Small intestine (tissue), 16 donors: ENCODE results near the gene VEGFC. TPM values are rescaled to one million over a fixed set of nuclear protein-coding genes. Genes with fewer than 3 reads are reported as not detected.

Experiments used
- DNase-seq, 2 donors: peaks; one replicate each; pipeline versions ENCODE4 v3.0.0 to v3.0.0-alpha.2; 2013
- FAIRE-seq: peaks from 2 replicates; lab custom pipeline; 2012; peaks lifted over from hg19 to GRCh38; lab: Jason Lieb, UNC
- H3K27ac ChIP-seq, 3 donors: one replicate each; pipeline ENCODE4 v1.5.1; 2013; ENCODE audit warnings: low read length in 2 of 3, mild to moderate bottlenecking in 2 of 3, control low read depth in 1 of 3, inconsistent platforms in 1 of 3, low read depth in 1 of 3, moderate library complexity in 1 of 3
- H3K27me3 ChIP-seq, 3 donors: one replicate each; pipeline ENCODE4 v1.6.1; 2013; ENCODE audit warnings: low read length in 3 of 3, inconsistent platforms in 1 of 3; ENCODE audit not compliant: control insufficient read depth in 3 of 3, insufficient read depth in 3 of 3
- H3K36me3 ChIP-seq, 3 donors: one replicate each; pipeline ENCODE4 v1.6.1; 2013; ENCODE audit warnings: low read length in 3 of 3, inconsistent platforms in 1 of 3, low read depth in 1 of 3, mild to moderate bottlenecking in 1 of 3, moderate library complexity in 1 of 3; ENCODE audit not compliant: control insufficient read depth in 3 of 3, insufficient read depth in 2 of 3
- H3K4me1 ChIP-seq, 3 donors: one replicate each; pipeline ENCODE4 v1.6.1; 2013; ENCODE audit warnings: low read length in 2 of 3, inconsistent platforms in 1 of 3, low read depth in 1 of 3, mild to moderate bottlenecking in 1 of 3, moderate library complexity in 1 of 3; ENCODE audit not compliant: control insufficient read depth in 3 of 3, insufficient read depth in 2 of 3
- H3K4me3 ChIP-seq, 3 donors: one replicate each; pipeline ENCODE4 v1.5.1; 2013; ENCODE audit warnings: low read length in 3 of 3, control low read depth in 1 of 3, inconsistent platforms in 1 of 3, low read depth in 1 of 3, mild to moderate bottlenecking in 1 of 3, moderate library complexity in 1 of 3
- H3K9me3 ChIP-seq, 2 donors: one replicate each; pipeline ENCODE4 v1.6.1; 2013; ENCODE audit warnings: low read depth in 1 of 2, low read length in 1 of 2; ENCODE audit not compliant: control insufficient read depth in 2 of 2, insufficient read depth in 1 of 2
- WGBS, 3 donors: extraction: QIAGEN DNeasy Blood & Tissue Kit; methylation state at CpG; one replicate each; pipeline ENCODE4 v1.1.7; 2013; 5-methylcytosine and 5-hydroxymethylcytosine counted together
- long read RNA-seq, 10 donors: transcript quantifications; one replicate each; lab custom pipeline, GENCODE V29; 2026
- polyA plus RNA-seq, 4 donors: library from polyadenylated mRNA; stranded (reverse) in 3 of 4; unstranded in 1 of 4; fragments of 200-250 nt in 3 of 4; fragments of 120-200 nt in 1 of 4; gene quantifications; one replicate each; pipeline versions ENCODE4 v1.2.1 to v1.2.3, GENCODE V29; 2013
- donor health status: healthy with polysubstance abuse.
- donor health status: control.
- donor health status: control.
- donor health status: Bipolar disorder and iron deficiency.
- donor health status: healthy.

The VEGFC gene, protein sequence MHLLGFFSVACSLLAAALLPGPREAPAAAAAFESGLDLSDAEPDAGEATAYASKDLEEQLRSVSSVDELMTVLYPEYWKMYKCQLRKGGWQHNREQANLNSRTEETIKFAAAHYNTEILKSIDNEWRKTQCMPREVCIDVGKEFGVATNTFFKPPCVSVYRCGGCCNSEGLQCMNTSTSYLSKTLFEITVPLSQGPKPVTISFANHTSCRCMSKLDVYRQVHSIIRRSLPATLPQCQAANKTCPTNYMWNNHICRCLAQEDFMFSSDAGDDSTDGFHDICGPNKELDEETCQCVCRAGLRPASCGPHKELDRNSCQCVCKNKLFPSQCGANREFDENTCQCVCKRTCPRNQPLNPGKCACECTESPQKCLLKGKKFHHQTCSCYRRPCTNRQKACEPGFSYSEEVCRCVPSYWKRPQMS
- 1 to 10 TPM in 2 of 4 donors, under 1 TPM in 1, not detected in 1; 0.81 to 9.1 (median 4.3) TPM for polyA plus RNA-seq
- long read RNA-seq, donor 1, partial matches to known transcripts = 0 of 1 reads
- long read RNA-seq, donor 1, other reads (novel, unspliced or antisense) = 0 of 1 reads
- long read RNA-seq, donor 2, partial matches to known transcripts = 0 of 1 reads
- long read RNA-seq, donor 2, other reads (novel, unspliced or antisense) = 0 of 1 reads
- long read RNA-seq, donor 3 = 0 reads
- long read RNA-seq, donor 4 = 0 reads
- long read RNA-seq, donor 5 = 0 reads
- long read RNA-seq, donor 6 = 0 reads
- long read RNA-seq, donor 7, partial matches to known transcripts = 0 of 3 reads
- long read RNA-seq, donor 7, other reads (novel, unspliced or antisense) = 0 of 3 reads
- long read RNA-seq, donor 8, partial matches to known transcripts = 0 of 3 reads
- long read RNA-seq, donor 8, other reads (novel, unspliced or antisense) = 0 of 3 reads
- long read RNA-seq, donor 9 = 0 reads
- long read RNA-seq, donor 10, partial matches to known transcripts = 0 of 4 reads
- long read RNA-seq, donor 10, other reads (novel, unspliced or antisense) = 0 of 4 reads

DNA sequence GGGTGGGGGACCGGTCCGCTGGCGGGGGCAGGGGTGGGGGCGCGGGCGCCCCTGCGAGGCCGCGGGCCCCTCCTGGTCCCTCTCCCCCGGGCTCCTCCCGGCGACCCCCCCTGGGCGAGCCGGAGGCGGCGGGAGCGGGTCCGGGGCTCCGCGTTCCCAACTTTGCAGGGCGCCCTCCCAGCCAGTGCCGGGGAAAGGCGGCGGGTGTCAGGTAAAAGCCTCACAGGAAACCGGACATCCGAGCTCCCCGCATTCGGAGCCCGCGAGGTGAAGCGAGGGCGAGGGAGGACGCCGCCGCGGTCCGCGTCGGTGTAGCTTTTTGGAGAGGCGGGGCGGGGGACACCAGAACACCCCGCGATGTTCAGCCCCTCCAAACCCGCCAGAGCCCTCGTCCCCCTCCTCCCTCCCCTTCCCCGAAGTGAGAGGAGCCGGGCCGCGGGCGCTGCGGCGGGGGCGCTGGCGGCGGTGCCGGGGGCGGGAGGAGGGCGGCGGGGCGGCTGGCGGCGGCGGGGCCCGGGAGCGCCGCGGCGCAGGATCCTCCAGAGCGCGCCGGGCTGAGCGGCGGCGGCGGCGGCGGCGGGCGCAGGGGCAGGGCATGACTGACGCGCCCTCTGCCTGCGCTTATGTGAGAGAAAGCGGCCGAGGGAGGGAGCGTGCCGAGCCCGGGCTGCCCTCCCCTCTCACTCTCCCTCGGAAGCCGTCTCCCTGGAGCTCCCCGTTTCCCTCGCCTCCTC is at the start of gene VEGFC:
Gene VEGFC (minus strand): TSS at position 597 of the 734 bp plus-strand sequence. CDS start 611 bp downstream, outside the sequence.
- FAIRE-seq = no peak
- peak within 1 kb of the TSS in 1 of 3 donors; percentile 64 for H3K27ac ChIP-seq
- no peaks in the 10 kb centered on the region for H3K4me1 ChIP-seq
- peak; percentile 16 to 51 for DNase-seq
- H3K27me3 ChIP-seq = peaks cover 0 to 17% (median 0%) of the 10 kb centered on the region in 3 donors
- no peaks in the 10 kb centered on the region for H3K36me3 ChIP-seq
- no peaks in the 10 kb centered on the region for H3K9me3 ChIP-seq
- peak within 1 kb of the TSS; percentile 21 to 56 (median 50) for H3K4me3 ChIP-seq
- WGBS, 3 donors = 0 to 2% (median 1%) methylated on average over 31 to 91 of the region's 91 CpGs

DNA sequence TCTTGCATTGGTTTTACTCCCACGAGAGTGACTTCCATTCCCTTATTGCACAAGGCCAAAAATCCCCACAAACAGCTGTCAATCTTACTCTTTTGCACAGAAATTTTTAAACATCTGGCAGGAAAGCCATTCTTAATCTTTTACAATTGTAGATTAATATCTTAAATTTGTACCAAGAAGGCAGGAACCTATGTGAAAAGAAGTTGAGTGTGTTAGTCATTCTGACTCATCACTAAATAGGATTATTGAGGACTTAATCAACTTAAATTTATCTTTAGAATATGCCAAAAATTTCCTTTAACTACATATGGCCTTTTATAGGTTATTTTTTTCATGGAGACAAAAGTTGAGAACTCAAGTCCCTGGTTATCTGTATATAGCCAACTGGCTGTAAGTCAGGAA is 49.0 kb upstream of the VEGFC start:
- Histone ChIP-seq H3K9me3 (peaks cover 0 to 2% of the 10 kb centered on the region in 2 donors), H3K27me3 (no peaks in the 10 kb centered on the region), H3K36me3 (no peaks in the 10 kb centered on the region), H3K27ac (no peak overlapping the region), H3K4me1 (no peaks in the 10 kb centered on the region), H3K4me3 (no peak overlapping the region)
- WGBS, 3 donors = 68 to 79% (median 76%) methylated on average over 1 of the region's 1 CpG
- DNase-seq = no peak
- no peak for FAIRE-seq

DNA sequence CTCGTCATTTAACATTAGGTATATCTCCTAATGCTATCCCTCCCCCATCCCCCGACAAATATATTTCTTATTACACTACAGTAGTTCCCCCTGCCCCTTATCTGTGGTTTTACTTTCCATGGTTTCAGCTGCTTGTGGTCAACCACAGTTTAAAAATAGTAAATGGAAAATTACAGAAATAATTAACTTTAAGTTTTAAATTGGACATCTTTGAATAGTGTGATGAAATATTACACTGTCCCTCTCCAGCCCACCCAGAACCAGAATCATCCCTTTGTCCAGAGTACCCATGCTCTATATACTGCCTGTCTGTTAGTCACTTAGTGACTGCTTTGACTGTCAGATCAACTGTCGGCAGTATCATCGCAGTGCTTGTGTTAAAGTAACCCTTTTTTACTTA is 47.4 kb upstream of the VEGFC start:
- no peaks in the 10 kb centered on the region for H3K36me3 ChIP-seq
- H3K27ac ChIP-seq = no peak overlapping the region
- DNase-seq = no peak
- H3K4me3 ChIP-seq = no peak overlapping the region
- H3K9me3 ChIP-seq = peaks cover 0 to 2% of the 10 kb centered on the region in 2 donors
- H3K4me1 ChIP-seq = no peaks in the 10 kb centered on the region
- H3K27me3 ChIP-seq = no peaks in the 10 kb centered on the region
- no peak for FAIRE-seq
- 63 to 89% (median 65%) methylated on average over 2 to 4 of the region's 4 CpGs for WGBS, 3 donors

DNA sequence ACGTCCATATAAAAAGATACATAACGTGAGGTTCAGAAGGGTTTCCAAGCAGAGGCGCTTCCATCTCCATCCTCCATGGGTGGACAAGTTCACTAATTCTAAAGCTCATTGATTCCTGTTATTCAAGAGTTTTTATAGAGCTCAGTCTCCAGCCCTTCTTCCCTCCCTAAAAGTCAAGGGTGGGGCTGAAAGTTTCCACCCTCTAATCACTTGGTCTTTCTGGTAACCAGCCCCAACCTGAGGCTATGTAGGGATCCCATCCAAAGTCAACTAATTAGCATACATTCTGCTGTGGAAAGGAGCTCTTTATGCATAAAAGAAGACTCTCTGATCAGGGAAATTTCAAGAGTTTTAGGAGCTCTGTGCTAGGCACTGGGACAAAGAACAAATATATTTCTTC is 46.9 kb upstream of the VEGFC start:
- Histone ChIP-seq H3K4me3 (no peak overlapping the region), H3K27ac (no peak overlapping the region), H3K36me3 (no peaks in the 10 kb centered on the region), H3K27me3 (no peaks in the 10 kb centered on the region), H3K4me1 (no peaks in the 10 kb centered on the region), H3K9me3 (peaks cover 0 to 2% of the 10 kb centered on the region in 2 donors)
- DNase-seq = no peak
- 80 to 88% (median 85%) methylated on average over 3 of the region's 3 CpGs for WGBS, 3 donors
- no peak for FAIRE-seq

DNA sequence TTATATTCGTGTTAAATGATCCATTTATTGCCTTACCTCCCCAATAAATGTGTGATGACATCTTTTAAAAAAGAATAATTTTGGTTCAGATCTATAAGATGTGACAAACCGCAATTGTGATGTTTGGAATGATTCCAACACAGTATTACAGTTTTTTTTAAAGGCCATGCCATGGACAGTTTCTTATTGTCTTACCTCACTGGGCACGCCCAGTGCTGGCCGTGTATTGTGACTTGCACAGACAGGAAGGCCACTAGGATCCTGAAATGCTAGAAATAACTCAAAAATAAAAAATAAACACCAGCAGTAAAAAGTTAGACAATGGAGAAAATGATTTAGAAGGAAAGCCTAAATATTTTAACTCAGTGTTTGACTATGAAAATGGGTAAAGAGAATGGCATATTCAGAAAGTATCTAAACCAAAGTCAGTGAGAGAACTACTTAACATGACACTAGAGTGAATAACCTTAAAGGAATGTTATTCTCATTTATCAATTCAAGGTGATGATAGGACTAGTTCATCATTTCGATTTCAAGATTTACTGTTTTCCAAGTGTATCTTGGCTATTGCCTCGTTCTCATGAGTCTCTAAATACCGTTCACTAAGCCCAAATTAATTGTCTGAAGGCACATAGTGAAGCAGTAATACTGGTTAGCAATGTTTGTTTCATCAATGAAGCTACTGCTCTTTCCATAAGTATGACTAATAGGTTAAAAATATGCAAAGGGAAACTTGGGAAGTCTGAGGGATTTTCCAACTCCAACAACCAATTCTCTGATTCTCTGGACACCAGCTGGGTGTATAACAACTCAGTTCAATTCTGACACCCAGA is 46.1 kb upstream of the VEGFC start:
- Histone ChIP-seq H3K36me3 (no peaks in the 10 kb centered on the region), H3K27me3 (no peaks in the 10 kb centered on the region), H3K4me3 (no peak overlapping the region), H3K27ac (no peak overlapping the region), H3K4me1 (no peaks in the 10 kb centered on the region), H3K9me3 (no peaks in the 10 kb centered on the region)
- WGBS, 3 donors = 58 to 67% (median 58%) methylated on average over 7 of the region's 7 CpGs
- FAIRE-seq (no peak), DNase-seq (no peak)

DNA sequence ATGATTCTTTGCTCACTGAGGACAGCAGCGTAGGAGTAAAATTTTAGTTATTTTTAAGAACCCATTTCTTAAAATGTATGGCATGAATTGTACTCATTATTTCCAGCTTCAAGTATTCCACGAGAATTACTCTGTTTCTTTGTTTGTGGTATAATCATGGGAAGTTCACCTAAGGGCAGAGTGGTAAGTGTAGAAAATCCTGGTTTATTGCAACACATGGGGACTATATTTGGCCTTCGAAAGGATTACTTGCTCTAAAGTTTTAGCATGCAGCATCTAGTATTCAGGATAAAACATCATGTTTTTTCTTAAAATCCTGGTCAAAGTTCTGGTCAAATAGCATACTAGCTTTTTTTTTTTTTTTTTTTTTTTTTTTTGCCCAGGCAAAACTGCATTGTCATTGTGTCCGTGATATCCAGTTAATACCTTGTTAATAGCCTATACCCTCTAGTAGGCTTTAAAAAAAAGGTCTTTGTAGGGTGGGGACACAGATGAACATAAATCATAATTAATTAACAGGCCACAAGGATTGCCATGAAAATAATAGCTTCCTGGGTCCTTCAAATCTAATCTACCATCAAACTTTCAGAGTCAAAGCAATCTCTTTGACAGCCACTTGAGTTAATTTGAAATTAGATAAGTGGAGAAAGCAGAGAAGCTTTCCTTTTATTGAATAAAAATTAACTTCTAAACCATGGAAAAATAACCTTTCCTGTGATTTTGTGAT is 44.6 kb upstream of the VEGFC start:
- Histone ChIP-seq H3K9me3 (no peaks in the 10 kb centered on the region), H3K4me3 (no peak overlapping the region), H3K36me3 (no peaks in the 10 kb centered on the region), H3K27ac (no peak overlapping the region), H3K27me3 (no peaks in the 10 kb centered on the region), H3K4me1 (no peaks in the 10 kb centered on the region)
- FAIRE-seq (no peak), DNase-seq (no peak)
- 55 to 63% (median 57%) methylated on average over 4 of the region's 4 CpGs for whole genome bisulfite sequencing, 3 donors

DNA sequence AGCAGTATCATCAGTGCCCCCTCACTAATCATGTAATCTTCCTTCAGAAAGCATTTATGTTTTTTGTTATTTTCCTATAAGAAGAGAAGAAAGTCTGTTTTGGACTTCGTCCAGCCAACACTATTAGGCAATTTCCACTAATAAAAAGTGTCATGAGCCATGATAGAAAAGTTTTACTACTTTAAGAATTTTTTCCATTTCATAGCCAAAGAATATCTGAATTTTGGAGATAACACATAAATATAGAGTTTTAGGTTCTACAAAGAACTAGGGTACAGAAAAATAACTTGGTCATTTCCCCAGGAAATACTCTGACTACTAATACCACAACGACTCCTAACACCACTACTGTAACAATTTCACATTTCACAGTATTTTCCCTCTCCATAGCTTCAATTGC is 41.8 kb upstream of the VEGFC start:
- Histone ChIP-seq H3K36me3 (no peaks in the 10 kb centered on the region), H3K4me1 (no peaks in the 10 kb centered on the region), H3K27me3 (no peaks in the 10 kb centered on the region), H3K4me3 (no peak overlapping the region), H3K9me3 (no peaks in the 10 kb centered on the region), H3K27ac (no peak overlapping the region)
- FAIRE-seq (no peak), DNase-seq (no peak)
- WGBS, 3 donors = 59 to 67% (median 61%) methylated on average over 2 of the region's 2 CpGs
